Brain microvascular endothelial cell (primary cell): Measurements from ENCODE around the gene NGF.
A peak's percentile ranks its signal among the peaks of the same experiment; 100 is the strongest.

ENCODE experiments used
- DNase-seq: peaks from one replicate; pipeline ENCODE4 v3.0.0-alpha.2; 2020
- H3K27ac ChIP-seq: fragments of 250-450 bp; sonication (Bioruptor Pico); 2 replicates; pipeline ENCODE4 v1.5.1; 2020; ENCODE audit warnings: mild to moderate bottlenecking, moderate library complexity
- H3K27me3 ChIP-seq: fragments of 250-450 bp; sonication (Bioruptor Pico); replicated peaks from 2 replicates; pipeline ENCODE4 v1.5.1; 2020; ENCODE audit warnings: mild to moderate bottlenecking
- H3K36me3 ChIP-seq: fragments of 250-450 bp; sonication (Bioruptor Pico); replicated peaks from 2 replicates; pipeline ENCODE4 v1.5.1; 2020; ENCODE audit warnings: mild to moderate bottlenecking
- H3K4me3 ChIP-seq: 2 replicates; pipeline ENCODE4 v1.5.1; 2011; ENCODE audit warnings: low read depth, mild to moderate bottlenecking, control low read depth, low read length, moderate library complexity
- in situ Hi-C: cut with HindIII; loops from 2 replicates; pipeline ENCODE4 v1.10.0; 2017; ENCODE audit warnings: low sequenced_read_pairs, low pct_ligation_motif_present
- TF ChIP-seq, protein P1 (sequence below): IDR thresholded peaks from 2 replicates; pipeline ENCODE4 v1.5.1; 2011; ENCODE audit warnings: low read depth, mild to moderate bottlenecking, moderate library complexity, low read length, control low read depth, inconsistent platforms; ENCODE audit errors: missing control alignments

Gene NGF

DNA sequence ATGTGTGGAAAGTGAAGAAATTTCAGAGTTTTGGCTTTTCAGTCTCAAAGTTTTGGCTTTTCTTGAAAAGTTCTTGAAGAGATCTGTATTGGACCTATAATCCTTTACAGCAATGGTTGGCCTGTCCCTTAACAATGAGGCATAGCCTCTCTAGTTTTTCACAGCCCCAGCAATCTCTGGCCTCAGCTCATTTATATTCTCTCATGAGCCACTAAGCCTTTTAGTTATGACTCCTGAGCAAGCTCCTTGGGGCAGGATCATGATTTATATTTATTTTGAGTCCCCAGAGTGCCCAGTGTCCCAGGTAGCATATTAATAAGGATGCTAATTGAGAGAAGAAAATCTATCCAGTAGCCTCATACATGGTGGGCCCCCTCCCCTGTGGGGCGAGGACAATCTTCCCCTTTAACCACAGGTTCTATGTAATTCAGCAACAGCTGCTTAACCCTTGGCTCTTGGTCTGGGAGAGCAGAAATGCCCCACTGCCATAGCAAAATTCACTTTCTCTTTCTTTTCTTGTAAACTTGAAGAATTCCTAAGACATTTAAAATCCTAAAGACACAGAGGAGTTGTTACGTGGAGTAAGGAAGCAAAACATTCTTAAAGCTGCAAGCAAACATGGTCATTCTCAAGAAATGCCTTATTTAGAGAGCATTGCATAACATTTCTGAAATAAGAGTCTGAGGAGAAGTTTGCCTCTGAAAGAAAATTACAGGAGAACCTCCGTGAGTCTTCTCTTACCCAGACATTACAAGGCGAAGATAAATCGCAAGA lies 6.3 kb downstream of the NGF start:
- Histone ChIP-seq H3K4me3 (no peak overlapping the region), H3K36me3 (no peaks in the 10 kb centered on the region), H3K27me3 (no peaks in the 10 kb centered on the region), H3K27ac (peak overlapping the region; percentile 83)
- no peak for DNase-seq
- TF ChIP-seq, protein P1, sequence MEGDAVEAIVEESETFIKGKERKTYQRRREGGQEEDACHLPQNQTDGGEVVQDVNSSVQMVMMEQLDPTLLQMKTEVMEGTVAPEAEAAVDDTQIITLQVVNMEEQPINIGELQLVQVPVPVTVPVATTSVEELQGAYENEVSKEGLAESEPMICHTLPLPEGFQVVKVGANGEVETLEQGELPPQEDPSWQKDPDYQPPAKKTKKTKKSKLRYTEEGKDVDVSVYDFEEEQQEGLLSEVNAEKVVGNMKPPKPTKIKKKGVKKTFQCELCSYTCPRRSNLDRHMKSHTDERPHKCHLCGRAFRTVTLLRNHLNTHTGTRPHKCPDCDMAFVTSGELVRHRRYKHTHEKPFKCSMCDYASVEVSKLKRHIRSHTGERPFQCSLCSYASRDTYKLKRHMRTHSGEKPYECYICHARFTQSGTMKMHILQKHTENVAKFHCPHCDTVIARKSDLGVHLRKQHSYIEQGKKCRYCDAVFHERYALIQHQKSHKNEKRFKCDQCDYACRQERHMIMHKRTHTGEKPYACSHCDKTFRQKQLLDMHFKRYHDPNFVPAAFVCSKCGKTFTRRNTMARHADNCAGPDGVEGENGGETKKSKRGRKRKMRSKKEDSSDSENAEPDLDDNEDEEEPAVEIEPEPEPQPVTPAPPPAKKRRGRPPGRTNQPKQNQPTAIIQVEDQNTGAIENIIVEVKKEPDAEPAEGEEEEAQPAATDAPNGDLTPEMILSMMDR: no peak
- in situ Hi-C loops: no loop called here

DNA sequence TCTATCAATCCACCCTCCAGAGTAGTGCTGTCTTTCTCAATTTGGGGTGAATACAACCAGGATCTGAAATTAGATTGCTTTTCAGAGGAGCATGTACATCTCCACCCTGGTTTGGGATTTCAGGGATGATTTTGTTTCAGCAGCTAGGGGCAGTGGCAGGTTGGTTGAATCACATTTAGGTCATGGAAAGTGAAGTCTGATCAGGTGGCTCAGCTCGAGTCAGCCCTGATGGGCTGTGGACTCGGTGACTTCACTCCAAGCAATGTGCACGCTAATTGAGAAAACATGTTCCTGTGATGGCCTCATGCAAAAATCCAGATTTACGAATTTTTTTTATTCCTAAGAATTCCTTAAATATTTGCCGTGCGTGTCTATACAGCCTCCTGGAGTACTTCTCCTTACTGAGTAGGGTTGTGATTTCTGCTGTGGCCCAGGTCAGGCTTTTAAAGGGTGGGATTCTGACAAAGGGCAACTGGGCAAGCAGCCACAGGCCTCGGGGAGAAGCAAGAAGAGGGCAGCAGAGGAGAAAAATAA lies 7.5 kb downstream of the NGF start:
- peak overlapping the region; percentile 83 for H3K27ac ChIP-seq
- H3K4me3 ChIP-seq: no peak overlapping the region
- TF ChIP-seq, protein P1: peak; percentile 55
- no peaks in the 10 kb centered on the region for H3K27me3 ChIP-seq
- H3K36me3 ChIP-seq: no peaks in the 10 kb centered on the region
- in situ Hi-C loops: no loop called here
- peak; percentile 86 for DNase-seq

DNA sequence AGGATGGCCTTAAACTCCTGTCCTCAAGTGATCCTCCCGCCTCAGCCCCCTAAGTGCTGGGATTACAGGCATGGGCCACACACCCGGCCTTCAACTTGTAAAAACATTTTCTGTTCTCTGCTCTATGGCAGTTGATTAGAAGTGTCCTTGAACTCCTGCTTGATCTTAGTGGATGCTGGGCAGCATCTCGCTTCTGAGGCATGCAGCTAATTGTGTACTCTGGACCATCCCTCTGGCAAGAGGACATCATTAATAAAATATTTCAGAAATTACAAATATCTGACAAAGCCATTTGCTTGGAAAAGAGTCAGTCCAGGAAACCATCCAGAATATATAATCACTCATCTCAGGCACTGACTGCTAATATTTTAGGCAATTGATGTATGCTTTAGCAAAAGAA lies 8.1 kb downstream of the NGF start:
- TF ChIP-seq, protein P1: no peak
- H3K36me3 ChIP-seq: no peaks in the 10 kb centered on the region
- no peak for DNase-seq
- H3K27me3 ChIP-seq: no peaks in the 10 kb centered on the region
- H3K4me3 ChIP-seq: no peak overlapping the region
- peak overlapping the region; percentile 83 for H3K27ac ChIP-seq
- in situ Hi-C loops: no loop called here

DNA sequence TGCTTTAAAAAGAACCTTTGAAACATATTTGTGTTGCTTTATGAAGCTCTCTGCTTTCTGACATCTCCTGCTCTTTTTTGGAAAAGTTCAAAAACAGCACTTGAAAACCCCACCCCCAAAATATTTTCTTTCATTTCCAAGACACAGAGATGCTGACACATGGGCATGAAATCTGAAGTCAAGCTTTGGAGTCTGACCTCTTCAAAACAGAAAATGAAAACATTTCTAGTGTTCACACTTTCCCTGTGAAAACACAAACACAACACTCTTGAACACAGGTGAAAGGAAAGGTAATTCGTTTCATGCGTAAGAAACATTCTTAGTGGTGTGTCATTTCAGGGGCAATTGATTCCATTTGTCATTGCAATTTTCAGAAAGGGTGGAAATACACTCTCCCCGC lies 10.8 kb downstream of the NGF start:
- in situ Hi-C loops: no loop called here
- no peak for DNase-seq
- TF ChIP-seq, protein P1: no peak

GRCh38 chr1:115326419-115326818 lies 11.6 kb downstream of the NGF start:
- no peaks in the 10 kb centered on the region for H3K27me3 ChIP-seq
- TF ChIP-seq, protein P1: no peak
- H3K27ac ChIP-seq: peak overlapping the region; percentile 19
- in situ Hi-C loops: no loop called here
- no peaks in the 10 kb centered on the region for H3K36me3 ChIP-seq
- no peak overlapping the region for H3K4me3 ChIP-seq
- DNase-seq: no peak

More for the DNA sequence above, 10.8 kb downstream of the NGF start:
- no peaks in the 10 kb centered on the region for H3K27me3 ChIP-seq
- no peaks in the 10 kb centered on the region for H3K36me3 ChIP-seq
- peak overlapping the region; percentile 13 for H3K27ac ChIP-seq
- no peak overlapping the region for H3K4me3 ChIP-seq
